ENCODE results near the gene C19orf53. TPM values are rescaled to one million over a fixed set of nuclear protein-coding genes. Genes with fewer than 3 reads are reported as not detected.

Gene C19orf53
- total and polyA plus RNA-seq, 12 donors, result 80.5 to 389 (median 90.6) TPM

DNA sequence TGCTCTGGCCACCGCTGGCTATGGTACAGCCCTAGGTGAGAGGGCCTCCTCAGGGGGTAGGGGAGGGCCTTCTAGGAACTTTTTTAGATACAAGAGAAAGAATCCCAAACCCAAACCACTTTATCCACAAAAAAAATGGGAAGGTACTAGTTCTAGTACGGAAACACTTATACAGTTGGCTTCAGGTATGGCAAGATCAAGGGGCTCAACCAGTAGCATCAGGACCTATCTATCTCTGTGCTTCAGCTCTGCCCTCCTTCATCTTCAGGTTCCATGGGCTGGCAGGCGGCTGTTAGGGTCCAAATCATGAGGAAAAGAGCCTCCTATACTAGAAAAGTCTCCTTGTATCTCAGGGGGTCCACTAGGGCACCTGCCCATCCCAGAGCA lies 8.2 kb upstream of the C19orf53 start:
- Histone ChIP-seq H3K27ac (peak overlapping the region in 1 of 10 donors; percentile 52), H3K36me3 (peaks cover 0 to 59% (median 46%) of the 10 kb centered on the region in 9 donors), H3K4me3 (peak overlapping the region in 1 of 10 donors; percentile 79)

GRCh38 chr19:13768510-13768909 lies 5.7 kb upstream of the C19orf53 start:
- Histone ChIP-seq H3K27me3 (no peaks in the 10 kb centered on the region), H3K27ac (no peak overlapping the region), H3K36me3 (peaks cover 0 to 52% (median 33%) of the 10 kb centered on the region in 9 donors), H3K9me3 (no peaks in the 10 kb centered on the region), H3K4me3 (no peak overlapping the region), H3K4me1 (peaks cover 0 to 15% (median 11%) of the 10 kb centered on the region in 9 donors)
- WGBS, 2 donors, result 94% methylated on average over 19 of the region's 19 CpGs
- intact Hi-C loops (cut with DNase I), result loop anchor here in 1 of 10 donors (10.0 kb wide), 1 partner anchor 306 kb away; the partner anchor contains the start of gene MISP3
- ATAC-seq, result no peak
- TF ChIP-seq, protein P1, sequence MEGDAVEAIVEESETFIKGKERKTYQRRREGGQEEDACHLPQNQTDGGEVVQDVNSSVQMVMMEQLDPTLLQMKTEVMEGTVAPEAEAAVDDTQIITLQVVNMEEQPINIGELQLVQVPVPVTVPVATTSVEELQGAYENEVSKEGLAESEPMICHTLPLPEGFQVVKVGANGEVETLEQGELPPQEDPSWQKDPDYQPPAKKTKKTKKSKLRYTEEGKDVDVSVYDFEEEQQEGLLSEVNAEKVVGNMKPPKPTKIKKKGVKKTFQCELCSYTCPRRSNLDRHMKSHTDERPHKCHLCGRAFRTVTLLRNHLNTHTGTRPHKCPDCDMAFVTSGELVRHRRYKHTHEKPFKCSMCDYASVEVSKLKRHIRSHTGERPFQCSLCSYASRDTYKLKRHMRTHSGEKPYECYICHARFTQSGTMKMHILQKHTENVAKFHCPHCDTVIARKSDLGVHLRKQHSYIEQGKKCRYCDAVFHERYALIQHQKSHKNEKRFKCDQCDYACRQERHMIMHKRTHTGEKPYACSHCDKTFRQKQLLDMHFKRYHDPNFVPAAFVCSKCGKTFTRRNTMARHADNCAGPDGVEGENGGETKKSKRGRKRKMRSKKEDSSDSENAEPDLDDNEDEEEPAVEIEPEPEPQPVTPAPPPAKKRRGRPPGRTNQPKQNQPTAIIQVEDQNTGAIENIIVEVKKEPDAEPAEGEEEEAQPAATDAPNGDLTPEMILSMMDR (IDR thresholded peaks at IDR 0.05), result no peak
- DNase-seq, result no peak

More for the DNA sequence above, 8.2 kb upstream of the C19orf53 start:
- Histone ChIP-seq H3K4me1 (peaks cover 0 to 15% (median 10%) of the 10 kb centered on the region in 9 donors), H3K27me3 (no peaks in the 10 kb centered on the region), H3K9me3 (no peaks in the 10 kb centered on the region)
- ATAC-seq, result no peak
- DNase-seq, result no peak
- WGBS, 2 donors, result 91 to 100% methylated on average over 3 of the region's 3 CpGs
- intact Hi-C loops (cut with DNase I), result loop anchor here in 1 of 10 donors (10.0 kb wide), 1 partner anchor 309 kb away; the partner anchor contains the start of gene MISP3
- TF ChIP-seq, protein P1 (IDR thresholded peaks at IDR 0.05), result no peak

- Histone ChIP-seq H3K36me3 (peaks cover 0 to 52% (median 33%) of the 10 kb centered on the region in 9 donors), H3K9me3 (no peaks in the 10 kb centered on the region), H3K27me3 (no peaks in the 10 kb centered on the region), H3K4me3 (no peak overlapping the region), H3K4me1 (peaks cover 0 to 19% (median 14%) of the 10 kb centered on the region in 9 donors), H3K27ac (no peak overlapping the region)
- TF ChIP-seq, protein P1 (IDR thresholded peaks at IDR 0.05), result no peak
- intact Hi-C loops (cut with DNase I), result loop anchor here in 1 of 10 donors (10.0 kb wide), 1 partner anchor 305 kb away; the partner anchor contains the start of gene MISP3
- DNase-seq (no peak), ATAC-seq (no peak)
- 90 to 94% methylated on average over 16 of the region's 16 CpGs for WGBS, 2 donors
Observed at GRCh38 chr19:13770013-13770635, 4.1 kb upstream of the C19orf53 start.

DNA sequence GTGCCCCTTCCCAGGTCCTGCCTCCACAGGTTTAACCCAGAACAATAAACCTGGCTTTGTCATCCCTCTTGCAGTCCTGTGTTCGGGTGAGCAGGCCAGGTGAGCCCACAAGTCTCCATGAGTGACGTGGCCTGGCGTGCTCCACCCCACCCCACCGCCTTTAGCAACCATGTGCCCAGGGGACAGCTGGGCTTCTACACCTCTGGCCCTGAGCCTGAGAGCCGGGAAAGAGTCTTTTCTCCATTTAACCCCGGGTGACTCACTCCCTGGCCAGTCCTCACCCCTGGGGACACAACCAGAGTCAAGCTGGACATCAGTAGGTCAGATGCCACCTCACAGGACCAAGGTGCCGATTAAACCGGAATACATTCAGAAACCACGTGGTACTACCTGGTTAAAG lies 4.1 kb downstream of the C19orf53 start:
- Histone ChIP-seq H3K36me3 (peaks cover 0 to 45% (median 17%) of the 10 kb centered on the region in 9 donors), H3K27me3 (no peaks in the 10 kb centered on the region), H3K9me3 (no peaks in the 10 kb centered on the region), H3K27ac (no peak overlapping the region), H3K4me3 (no peak overlapping the region), H3K4me1 (peaks cover 0 to 50% (median 30%) of the 10 kb centered on the region in 9 donors)
- intact Hi-C loops (cut with DNase I), result loop anchor here in 1 of 10 donors (10.0 kb wide), 1 partner anchor 296 kb away; the partner anchor contains the start of gene MISP3
- ATAC-seq (no peak), DNase-seq (no peak)
- WGBS, 2 donors, result 85 to 89% methylated on average over 9 of the region's 9 CpGs
- TF ChIP-seq, protein P1 (IDR thresholded peaks at IDR 0.05), result no peak

Data from heart right ventricle (tissue), 16 donors.